GM20431 (cell line): Measurements from ENCODE around the gene CLASP1.
"Not testable (repeated sequence)": the region's sequence is repeated elsewhere in the genome, so short reads cannot be mapped to it uniquely, and the experiment has no call there.

Experiments
- in situ Hi-C: fragments of 300-500 bp; cut with MseI, MboI; formaldehyde crosslinking; loops from one replicate; pipeline ENCODE4 v1.15.0; 2020; ENCODE audit warnings: low sequenced_read_pairs; ENCODE audit not compliant: unreplicated experiment

CLASP1 gene

GRCh38 chr2:121561617-121562268, 87.5 kb downstream of the CLASP1 start:
- in situ Hi-C loops, result no loop called here

DNA sequence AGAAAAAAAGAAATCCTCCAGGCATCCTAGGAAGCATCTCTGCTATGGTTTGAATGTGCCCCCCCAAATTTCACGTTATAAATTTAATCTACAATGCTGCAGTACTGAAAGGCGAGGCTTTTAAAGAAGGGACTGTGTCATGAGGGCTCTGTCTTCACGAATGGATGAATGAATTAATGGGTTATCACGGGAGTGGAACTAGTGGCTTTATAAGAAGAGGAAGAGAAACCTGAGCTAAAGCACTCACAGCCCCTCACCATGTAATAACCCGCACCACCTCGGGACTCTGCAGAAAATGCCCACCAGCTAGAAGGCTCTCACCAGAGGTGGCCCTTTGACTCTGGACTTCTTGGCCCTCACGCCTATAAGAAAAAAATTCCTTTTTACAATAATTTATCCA, 90.9 kb downstream of the CLASP1 start:
- in situ Hi-C loops, result no loop called here

GRCh38 chr2:121555008-121555407, 94.3 kb downstream of the CLASP1 start:
- in situ Hi-C loops, result no loop called here

GRCh38 chr2:121552477-121553180, 96.6 kb downstream of the CLASP1 start:
- in situ Hi-C loops, result not testable (repeated sequence)

DNA sequence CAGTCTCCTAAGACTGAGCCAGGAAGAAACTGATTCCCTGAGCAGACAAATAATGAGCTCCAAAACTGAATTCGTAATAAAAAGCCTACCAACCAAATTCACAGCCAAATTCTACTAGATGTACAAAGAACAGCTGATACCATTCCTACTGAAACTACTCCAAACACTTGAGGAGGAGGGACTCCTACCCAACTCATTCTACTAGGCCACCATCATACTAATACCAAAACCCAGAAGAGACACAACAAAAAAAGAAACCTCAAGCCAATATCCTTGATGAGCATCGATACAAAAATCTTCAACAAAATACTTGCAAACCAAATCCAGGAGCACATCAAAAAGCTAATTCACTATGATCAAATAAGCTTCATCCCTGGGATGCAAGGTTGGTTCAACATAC, 98.6 kb downstream of the CLASP1 start:
- in situ Hi-C loops, result no loop called here

GRCh38 chr2:121547646-121548045, 101.6 kb downstream of the CLASP1 start:
- in situ Hi-C loops, result loop anchor here (25.0 kb wide), 1 partner anchor 90 kb away; the partner anchor contains the start of gene CLASP1

GRCh38 chr2:121545913-121546312, 103.3 kb downstream of the CLASP1 start:
- in situ Hi-C loops, result loop anchor here (25.0 kb wide), 1 partner anchor 91 kb away; the partner anchor contains the start of gene CLASP1

GRCh38 chr2:121545257-121545656, 104.0 kb downstream of the CLASP1 start:
- in situ Hi-C loops, result loop anchor here (25.0 kb wide), 1 partner anchor 92 kb away; the partner anchor contains the start of gene CLASP1

DNA sequence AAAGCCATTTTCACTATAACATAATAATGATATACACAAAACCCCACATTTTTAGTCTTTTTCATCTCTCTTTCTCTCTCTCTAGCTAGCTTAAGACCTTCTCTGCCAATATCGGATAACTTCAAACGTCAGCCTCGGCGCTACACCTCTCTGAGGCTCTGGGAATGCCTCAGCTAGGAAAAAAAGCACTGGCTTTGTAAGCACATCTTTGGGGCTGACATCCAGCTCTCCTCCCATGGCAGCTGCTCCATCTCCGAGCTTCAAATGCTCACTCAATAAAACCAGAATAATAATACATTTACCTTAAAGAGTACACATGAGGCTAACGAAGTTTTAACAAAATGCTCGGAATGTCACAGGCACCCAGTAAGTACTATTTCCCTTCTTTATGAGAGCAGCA, 107.8 kb downstream of the CLASP1 start:
- in situ Hi-C loops, result loop anchor here (25.0 kb wide), 1 partner anchor 96 kb away; the partner anchor contains the start of gene CLASP1

- in situ Hi-C loops, result loop anchor here (25.0 kb wide), 1 partner anchor 97 kb away; the partner anchor contains the start of gene CLASP1
These were observed 109.4 kb downstream of the CLASP1 start for GRCh38 chr2:121539750-121540469.

- in situ Hi-C loops, result loop anchor here (25.0 kb wide), 1 partner anchor 100 kb away; the partner anchor contains the start of gene CLASP1
These were observed 112.3 kb downstream of the CLASP1 start for GRCh38 chr2:121536850-121537557.

DNA sequence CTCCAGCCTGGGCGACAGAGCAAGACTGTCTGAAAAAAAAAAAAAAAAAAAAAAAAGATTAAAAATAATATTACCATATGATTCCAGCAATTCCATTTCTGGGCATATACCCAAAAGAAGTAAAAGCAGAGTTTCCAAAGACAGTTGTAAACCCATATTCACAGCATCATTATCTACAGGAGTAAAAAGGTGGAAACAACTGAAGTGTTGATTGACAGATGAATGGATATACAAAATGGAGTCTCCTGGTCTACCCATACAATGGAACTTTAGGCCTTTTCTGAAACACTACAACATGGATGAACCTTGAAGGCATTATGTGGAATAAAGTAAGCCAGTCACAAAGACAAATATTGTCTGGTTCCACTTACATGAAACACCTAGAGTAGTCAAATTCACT, 112.9 kb downstream of the CLASP1 start:
- in situ Hi-C loops, result loop anchor here (25.0 kb wide), 1 partner anchor 101 kb away; the partner anchor contains the start of gene CLASP1

DNA sequence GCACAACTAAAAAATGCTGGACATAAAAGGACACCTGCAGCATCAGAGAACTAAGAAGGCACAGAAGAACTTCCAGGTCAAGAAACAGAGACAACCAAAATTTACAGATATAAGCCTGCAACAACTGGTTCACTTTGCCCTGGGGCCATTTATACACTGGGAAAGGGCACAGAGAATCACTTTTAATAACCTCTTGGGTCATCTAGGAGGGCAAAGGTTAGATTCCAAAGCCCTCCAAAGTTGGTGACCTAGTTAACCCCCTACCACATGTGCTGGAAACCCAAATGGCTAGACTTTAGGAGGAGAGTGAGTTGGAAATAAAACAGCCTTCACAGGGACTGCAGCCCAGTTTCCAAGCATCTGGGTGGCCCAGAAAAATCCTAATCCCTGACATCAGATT, 115.3 kb downstream of the CLASP1 start:
- in situ Hi-C loops, result loop anchor here (25.0 kb wide), 1 partner anchor 103 kb away; the partner anchor contains the start of gene CLASP1

GRCh38 chr2:121532894-121533293, 116.4 kb downstream of the CLASP1 start:
- in situ Hi-C loops, result loop anchor here (25.0 kb wide), 1 partner anchor 104 kb away; the partner anchor contains the start of gene CLASP1

DNA sequence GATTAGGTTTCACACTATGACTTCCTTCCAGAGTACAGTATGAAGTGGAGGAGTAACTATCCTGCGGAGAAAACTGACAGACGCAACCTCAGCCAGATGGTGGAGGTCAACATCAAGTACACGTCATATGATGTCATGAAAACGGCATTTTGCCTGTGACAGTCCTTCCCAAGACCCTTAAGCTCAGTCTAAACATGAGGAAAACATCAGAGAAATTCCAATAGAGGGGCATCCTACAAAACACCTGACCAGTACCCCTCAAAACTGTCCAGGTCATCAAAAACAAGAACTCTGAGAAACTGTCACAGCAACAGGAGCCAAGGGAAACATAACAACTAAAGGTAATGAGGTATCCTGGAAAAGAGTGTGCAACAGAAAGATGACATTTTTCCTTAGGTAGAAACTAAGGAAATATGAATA, 116.9 kb downstream of the CLASP1 start:
- in situ Hi-C loops, result loop anchor here (25.0 kb wide), 1 partner anchor 105 kb away; the partner anchor contains the start of gene CLASP1

- in situ Hi-C loops, result loop anchor here (25.0 kb wide), 1 partner anchor 107 kb away; the partner anchor contains the start of gene CLASP1
These were observed 119.0 kb downstream of the CLASP1 start for GRCh38 chr2:121530212-121530705.

DNA sequence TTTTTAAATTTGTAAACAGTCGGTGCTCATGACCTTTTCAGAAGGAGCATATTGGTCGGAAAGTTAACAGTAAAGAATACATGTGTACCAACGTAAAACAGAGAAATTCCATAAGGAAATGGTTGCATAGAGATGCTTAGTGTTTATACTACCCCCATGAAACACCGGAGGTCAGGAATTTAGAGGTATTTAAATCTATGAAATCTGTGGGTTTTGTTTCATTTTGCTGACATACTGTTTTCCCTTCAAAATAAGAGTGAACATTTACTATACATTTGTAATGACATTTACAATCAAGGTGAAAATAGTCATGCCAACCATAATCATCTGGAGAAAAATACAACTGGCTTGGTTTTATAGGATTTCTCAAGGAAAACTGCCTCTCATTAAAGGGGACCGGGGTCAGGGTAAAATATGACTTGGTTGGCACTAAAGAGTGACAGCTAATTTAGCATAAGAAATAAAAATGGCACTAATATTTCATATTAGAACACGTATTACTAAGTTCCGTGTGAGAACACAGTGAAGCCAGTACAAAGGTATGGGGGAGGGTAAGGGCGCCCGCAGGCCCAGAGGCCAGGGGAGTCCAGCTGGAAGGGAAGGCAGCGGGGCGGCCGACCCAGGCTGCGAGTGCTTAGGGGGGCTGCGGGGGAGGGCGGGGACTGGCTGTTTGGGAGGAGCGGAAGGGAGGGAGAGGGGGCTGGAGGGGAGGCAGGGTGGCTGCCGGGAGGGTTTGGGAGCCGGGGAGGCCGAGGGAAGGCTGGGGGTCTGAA, 119.6 kb downstream of the CLASP1 start:
- in situ Hi-C loops, result loop anchor here (10.0 to 25.0 kb wide), 2 partner anchors 108 to 195 kb away; partner anchors contain the start of gene CLASP1

GRCh38 chr2:121527009-121527682, 122.1 kb downstream of the CLASP1 start:
- in situ Hi-C loops, result loop anchor here (10.0 to 25.0 kb wide), 2 partner anchors 110 to 198 kb away; partner anchors contain the start of gene CLASP1
